Measurements from ENCODE around the gene FBXL17. TPM values are rescaled to one million over a fixed set of nuclear protein-coding genes. Genes with fewer than 3 reads are reported as not detected.

The FBXL17 gene
- total RNA-seq, 1 donor from 2014 or later, result 26.9 TPM

- Mint-ChIP-seq H3K27me3 (no peaks in the 10 kb centered on the region), H3K4me3 (no peak overlapping the region), H3K9me3 (peaks cover 8% of the 10 kb centered on the region), H3K36me3 (ENCODE audit: low read depth) (peaks cover 10% of the 10 kb centered on the region), H3K4me1 (no peaks in the 10 kb centered on the region), H3K27ac (no peak overlapping the region)
- no peak for TF ChIP-seq CTCF (IDR thresholded peaks at IDR 0.05)
- intact Hi-C loops (cut with micrococcal nuclease), result no loop called here
- CTCF ChIA-PET, result no interaction called here
- DNase-seq, result no peak
- no peak for ATAC-seq (ENCODE audit: low read depth)
- POLR2A ChIA-PET, result no interaction called here
Observed at GRCh38 chr5:108074626-108075025, 307.3 kb downstream of the FBXL17 start.

GRCh38 chr5:108064302-108064701 is 317.6 kb downstream of the FBXL17 start:
- ChIA-PET CTCF (no interaction called here), POLR2A (interaction anchor here (0.6 kb wide), 1 partner anchor 322 kb away, joined by 3 read pairs; no protein-coding TSS in a partner anchor)
- no peak overlapping the region for H3K4me3 Mint-ChIP-seq
- no peak for DNase-seq
- H3K27ac Mint-ChIP-seq, result no peak overlapping the region
- intact Hi-C loops (cut with micrococcal nuclease), result no loop called here
- no peaks in the 10 kb centered on the region for H3K27me3 Mint-ChIP-seq
- no peak for ATAC-seq (ENCODE audit: low read depth)
- no peak for TF ChIP-seq CTCF (IDR thresholded peaks at IDR 0.05)
- no peaks in the 10 kb centered on the region for H3K4me1 Mint-ChIP-seq
- H3K9me3 Mint-ChIP-seq, result no peaks in the 10 kb centered on the region
- H3K36me3 Mint-ChIP-seq (ENCODE audit: low read depth), result no peaks in the 10 kb centered on the region

- TF ChIP-seq CTCF (IDR thresholded peaks at IDR 0.05), result no peak
- POLR2A ChIA-PET, result no interaction called here
- intact Hi-C loops (cut with micrococcal nuclease), result no loop called here
- H3K9me3 Mint-ChIP-seq, result no peaks in the 10 kb centered on the region
- no peak overlapping the region for H3K27ac Mint-ChIP-seq
- H3K27me3 Mint-ChIP-seq, result no peaks in the 10 kb centered on the region
- H3K4me1 Mint-ChIP-seq, result no peaks in the 10 kb centered on the region
- CTCF ChIA-PET, result no interaction called here
- H3K36me3 Mint-ChIP-seq (ENCODE audit: low read depth), result no peaks in the 10 kb centered on the region
- H3K4me3 Mint-ChIP-seq, result no peak overlapping the region
- no peak for ATAC-seq (ENCODE audit: low read depth)
- DNase-seq, result no peak
Observed at GRCh38 chr5:108061941-108062340, 320.0 kb downstream of the FBXL17 start.

- peaks cover 4% of the 10 kb centered on the region for H3K36me3 Mint-ChIP-seq (ENCODE audit: low read depth)
- no peak overlapping the region for H3K4me3 Mint-ChIP-seq
- POLR2A ChIA-PET, result no interaction called here
- no peaks in the 10 kb centered on the region for H3K4me1 Mint-ChIP-seq
- intact Hi-C loops (cut with micrococcal nuclease), result no loop called here
- CTCF ChIA-PET, result no interaction called here
- DNase-seq, result no peak
- no peak overlapping the region for H3K27ac Mint-ChIP-seq
- H3K9me3 Mint-ChIP-seq, result no peaks in the 10 kb centered on the region
- ATAC-seq (ENCODE audit: low read depth), result no peak
- H3K27me3 Mint-ChIP-seq, result no peaks in the 10 kb centered on the region
- no peak for TF ChIP-seq CTCF (IDR thresholded peaks at IDR 0.05)
Observed at GRCh38 chr5:108060340-108060739, 321.6 kb downstream of the FBXL17 start.

GRCh38 chr5:108059334-108059733 is 322.6 kb downstream of the FBXL17 start:
- intact Hi-C loops (cut with micrococcal nuclease), result no loop called here
- ChIA-PET POLR2A (no interaction called here), CTCF (no interaction called here)
- no peak overlapping the region for H3K27ac Mint-ChIP-seq
- H3K27me3 Mint-ChIP-seq, result no peaks in the 10 kb centered on the region
- peaks cover 3% of the 10 kb centered on the region for H3K9me3 Mint-ChIP-seq
- no peaks in the 10 kb centered on the region for H3K4me1 Mint-ChIP-seq
- ATAC-seq (ENCODE audit: low read depth), result no peak
- DNase-seq, result no peak
- no peak for TF ChIP-seq CTCF (IDR thresholded peaks at IDR 0.05)
- H3K4me3 Mint-ChIP-seq, result no peak overlapping the region
- H3K36me3 Mint-ChIP-seq (ENCODE audit: low read depth), result peaks cover 10% of the 10 kb centered on the region

All from activated B cell treated with CpG ODN at 0.5 μM for 24 hours (primary cell).